ENCODE measurements around the gene NKD2.

DNA sequence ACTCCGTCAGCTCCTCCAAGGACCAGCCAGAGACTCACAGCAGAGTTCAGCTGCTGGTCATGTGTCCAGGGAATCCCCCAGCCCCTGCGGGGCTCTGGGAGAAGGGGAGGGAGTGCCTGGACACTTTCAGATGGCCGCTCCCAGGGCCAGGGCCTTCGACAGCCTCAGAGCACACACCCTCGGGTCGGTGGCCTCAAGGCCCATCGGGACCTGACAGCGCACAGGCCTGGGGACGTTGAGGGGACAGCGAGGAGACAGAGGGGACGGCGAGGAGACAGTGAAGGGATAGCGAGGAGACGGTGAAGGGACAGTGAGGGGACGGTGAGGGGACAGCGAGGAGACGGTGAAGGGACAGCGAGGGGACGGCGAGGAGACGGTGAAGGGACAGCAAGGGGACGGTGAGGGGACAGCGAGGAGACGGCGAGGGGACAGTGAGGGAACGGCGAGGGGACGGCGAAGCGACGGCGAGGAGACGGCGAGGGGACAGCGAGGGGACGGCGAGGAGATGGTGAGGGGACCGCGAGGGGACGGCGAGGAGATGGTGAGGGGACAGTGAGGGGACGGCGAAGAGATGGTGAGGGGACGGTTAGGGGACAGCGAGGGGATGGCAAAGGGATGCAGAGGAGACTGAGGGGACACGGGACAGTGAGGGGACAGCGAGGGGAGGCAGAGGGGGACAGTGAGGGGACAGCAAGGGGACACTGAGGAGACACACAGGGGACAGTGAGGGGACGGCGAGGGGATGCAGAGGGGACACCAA is 56.0 kb downstream of the NKD2 start:
- TF ChIP-seq CTCF (IDR thresholded peaks at IDR 0.05; ENCODE audit: low read depth, low read length, poor library complexity, severe bottlenecking) (no peak), EZH2phosphoT487 (IDR thresholded peaks at IDR 0.05; ENCODE audit: borderline replicate concordance, low read length) (no peak)

All from DOHH2 (cell line).